NCI-H446 treated with DMSO at 0.1 percent for 48 hours (cell line): ENCODE data around the gene ZNF407.
"Not testable (repeated sequence)": the region's sequence is repeated elsewhere in the genome, so short reads cannot be mapped to it uniquely, and the experiment has no call there.

Source experiments
- DNase-seq: peaks from one replicate; lab custom pipeline; 2025; lab: John Stamatoyannopoulos, UW

ZNF407 gene

GRCh38 chr18:75101916-75102315 is 504.2 kb downstream of the ZNF407 start:
- no peak for DNase-seq

- DNase-seq = not testable (repeated sequence)
Measured at GRCh38 chr18:75104029-75104428, 506.4 kb downstream of the ZNF407 start.

- no peak for DNase-seq
Measured at GRCh38 chr18:75104483-75104882, 506.8 kb downstream of the ZNF407 start.

- DNase-seq = no peak
Measured at GRCh38 chr18:75105551-75106254, 508.0 kb downstream of the ZNF407 start.

- no peak for DNase-seq
Measured at GRCh38 chr18:75106746-75107145, 509.1 kb downstream of the ZNF407 start.

GRCh38 chr18:75107196-75107930 is 509.7 kb downstream of the ZNF407 start:
- no peak for DNase-seq

- DNase-seq = no peak
Measured at GRCh38 chr18:75107931-75108276, 510.2 kb downstream of the ZNF407 start.

- no peak for DNase-seq
Measured at GRCh38 chr18:75108579-75109318, 511.1 kb downstream of the ZNF407 start.

GRCh38 chr18:75109319-75109691 is 511.6 kb downstream of the ZNF407 start:
- no peak for DNase-seq

GRCh38 chr18:75109819-75110218 is 512.1 kb downstream of the ZNF407 start:
- no peak for DNase-seq

- no peak for DNase-seq
Measured at GRCh38 chr18:75110311-75110710, 512.6 kb downstream of the ZNF407 start.

GRCh38 chr18:75110846-75111415 is 513.3 kb downstream of the ZNF407 start:
- no peak for DNase-seq

- DNase-seq = no peak
Measured at GRCh38 chr18:75111760-75112159, 514.1 kb downstream of the ZNF407 start.

GRCh38 chr18:75112186-75113096 is 514.8 kb downstream of the ZNF407 start:
- no peak for DNase-seq

- no peak for DNase-seq
Measured at GRCh38 chr18:75113455-75113854, 515.8 kb downstream of the ZNF407 start.

- DNase-seq = no peak
Measured at GRCh38 chr18:75114231-75114764, 516.6 kb downstream of the ZNF407 start.
